ENCODE measurements around the gene MTHFSD.

Gene MTHFSD

DNA sequence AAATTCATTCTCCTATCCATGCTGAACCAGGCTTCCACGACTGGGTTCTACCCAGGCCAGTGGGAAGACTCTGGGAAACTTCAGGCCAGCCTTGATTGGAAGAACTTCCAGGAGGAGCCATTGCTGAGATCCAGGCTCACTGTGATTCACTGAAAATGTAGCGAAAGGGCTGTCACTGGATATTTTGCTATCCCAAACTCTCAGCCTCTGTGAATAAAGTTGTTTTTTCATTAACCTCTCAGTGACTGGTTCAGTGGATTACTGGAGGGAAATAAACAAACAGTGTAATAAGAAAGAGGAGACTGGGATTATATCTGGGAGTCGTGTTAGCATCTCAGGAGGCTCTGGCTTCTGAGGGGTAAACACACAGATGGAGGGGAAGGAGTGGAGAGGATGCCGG lies 26.4 kb upstream of the MTHFSD start:
- no peak for DNase-seq

DNA sequence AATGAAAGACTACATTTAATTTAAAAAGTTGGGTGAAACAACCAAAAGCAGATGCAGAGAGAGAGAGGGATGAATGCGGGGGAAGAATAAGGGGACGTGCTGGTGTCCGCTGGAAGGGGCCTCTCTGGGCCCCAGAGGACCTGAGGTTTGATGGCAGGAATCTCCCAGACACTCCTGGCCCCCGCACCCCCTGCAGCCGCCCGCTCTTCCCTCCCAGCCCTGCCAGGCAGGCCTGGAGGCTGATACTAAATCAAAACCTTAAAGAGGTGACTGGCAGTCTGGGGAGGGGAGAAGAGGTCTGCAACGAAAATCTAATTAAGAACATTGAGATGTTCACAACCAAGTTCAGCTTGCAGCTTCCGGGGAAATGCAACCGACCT lies 25.7 kb upstream of the MTHFSD start:
- no peak for DNase-seq

DNA sequence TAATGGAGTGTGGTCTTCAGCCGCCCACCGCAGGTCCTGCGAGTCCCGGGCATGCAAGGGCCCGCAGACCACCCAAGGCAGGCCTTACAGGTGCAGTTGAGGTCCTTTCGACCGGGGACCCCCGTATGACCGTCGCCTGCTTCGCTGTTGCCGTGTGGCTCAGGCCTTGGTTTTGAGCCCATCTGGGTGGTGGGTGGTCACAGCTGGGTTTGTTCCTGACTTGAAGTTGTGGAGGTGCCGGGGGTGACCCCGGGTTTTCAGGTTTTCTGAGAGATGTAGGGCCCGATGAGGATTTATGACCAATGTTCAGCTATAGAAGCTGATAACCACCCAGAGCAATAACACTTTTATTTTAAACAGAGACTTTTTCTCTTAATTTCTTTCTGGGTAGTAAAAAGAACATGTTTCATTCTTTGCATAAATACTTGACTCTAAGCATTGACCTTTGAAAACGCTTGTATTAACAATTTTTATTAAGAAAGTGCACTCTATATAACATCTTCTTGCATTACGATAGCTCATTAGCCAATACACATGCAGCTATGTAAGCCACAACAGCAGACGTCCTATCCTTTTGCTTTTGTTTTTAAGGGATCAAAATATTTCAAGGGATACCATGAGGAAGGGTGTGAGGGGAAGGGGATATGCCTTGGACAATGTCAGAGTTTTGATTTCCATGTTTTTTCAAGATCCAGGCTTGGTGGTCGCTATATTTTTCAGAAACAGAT lies 25.2 kb upstream of the MTHFSD start:
- no peak for DNase-seq

DNA sequence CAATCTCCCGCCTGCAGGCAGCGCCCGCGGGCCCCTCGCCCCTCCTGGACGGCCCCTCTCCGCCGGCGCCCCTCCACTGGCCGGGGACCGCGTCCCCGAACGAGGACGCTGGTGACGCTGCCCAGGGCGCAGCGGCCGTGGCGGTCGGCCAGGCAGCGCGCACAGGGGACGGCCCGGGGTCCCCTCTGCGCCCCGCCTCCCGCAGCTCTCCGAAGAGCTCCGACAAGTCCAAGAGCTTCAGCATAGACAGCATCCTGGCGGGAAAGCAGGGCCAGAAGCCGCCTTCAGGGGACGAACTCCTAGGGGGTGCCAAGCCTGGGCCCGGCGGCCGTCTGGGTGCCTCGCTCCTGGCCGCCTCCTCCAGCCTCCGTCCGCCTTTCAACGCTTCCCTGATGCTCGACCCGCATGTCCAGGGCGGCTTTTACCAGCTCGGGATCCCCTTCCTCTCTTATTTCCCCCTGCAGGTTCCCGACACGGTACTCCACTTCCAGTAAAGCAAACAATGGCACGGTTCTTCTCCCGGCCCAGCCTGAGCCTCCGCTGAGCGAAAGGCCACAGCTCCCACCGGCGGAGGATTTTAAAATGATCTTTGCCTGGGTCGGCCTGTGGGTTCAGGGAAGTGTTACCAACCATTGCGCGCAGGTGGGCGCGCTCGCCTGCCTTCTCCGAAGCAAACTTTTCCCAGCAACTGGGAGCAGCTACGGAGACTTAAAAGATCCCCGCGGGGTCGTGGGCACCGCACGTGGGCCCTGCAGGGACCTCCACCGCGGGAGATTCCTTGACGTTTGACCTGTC lies 24.4 kb upstream of the MTHFSD start:
- DNase-seq: no peak

- DNase-seq: no peak
These were observed 23.7 kb upstream of the MTHFSD start for GRCh38 chr16:86578611-86579267.

GRCh38 chr16:86578061-86578599 lies 23.1 kb upstream of the MTHFSD start, which contains the start of gene FOXL1:
Gene FOXL1 (plus strand): TSS chr16:86578549. CDS start chr16:86578724, 175 bp downstream.
- no peak for DNase-seq

GRCh38 chr16:86577314-86577971 lies 22.4 kb upstream of the MTHFSD start:
- no peak for DNase-seq

- no peak for DNase-seq
These were observed 21.7 kb upstream of the MTHFSD start for GRCh38 chr16:86576591-86577313.

DNA sequence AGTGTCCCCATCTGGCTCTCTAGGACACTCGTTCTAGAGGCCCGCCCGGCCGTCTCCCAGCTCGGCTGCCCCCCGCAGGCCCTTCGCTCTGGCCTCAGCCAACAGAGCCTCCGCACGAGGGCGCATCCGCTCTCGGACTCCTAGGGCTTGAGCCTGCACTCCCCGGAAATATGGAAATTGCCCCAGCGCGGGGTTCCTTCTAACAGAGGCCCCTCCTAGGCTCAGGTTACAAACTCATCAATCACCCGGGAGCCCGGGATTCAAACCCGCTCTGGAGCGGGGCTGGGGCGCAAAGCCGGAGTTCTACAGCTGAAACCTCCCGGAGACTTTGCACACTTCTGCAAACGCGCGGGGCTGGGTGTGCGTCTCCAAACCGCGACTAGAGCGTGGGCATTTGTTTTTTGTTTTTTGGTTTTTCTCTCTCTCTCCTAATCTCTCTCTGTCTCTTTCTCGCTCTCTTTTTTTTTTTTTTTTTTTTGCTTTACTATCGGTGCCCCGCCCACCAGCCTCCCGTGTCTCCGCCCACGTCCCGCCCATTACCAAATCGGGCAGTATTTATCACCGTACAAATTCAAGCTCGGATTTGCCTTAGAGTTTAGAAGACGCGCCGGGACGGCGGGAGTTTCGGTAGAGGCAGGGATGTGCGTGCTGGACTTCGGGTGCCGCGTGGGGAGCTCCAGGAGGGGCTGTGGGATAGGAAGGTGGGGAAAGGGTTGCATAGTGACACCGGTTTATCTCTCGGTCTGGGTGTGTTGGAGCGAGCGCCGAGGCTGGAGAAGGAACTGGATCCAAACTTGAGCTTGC lies 20.9 kb upstream of the MTHFSD start:
- peak; percentile 2 for DNase-seq

DNA sequence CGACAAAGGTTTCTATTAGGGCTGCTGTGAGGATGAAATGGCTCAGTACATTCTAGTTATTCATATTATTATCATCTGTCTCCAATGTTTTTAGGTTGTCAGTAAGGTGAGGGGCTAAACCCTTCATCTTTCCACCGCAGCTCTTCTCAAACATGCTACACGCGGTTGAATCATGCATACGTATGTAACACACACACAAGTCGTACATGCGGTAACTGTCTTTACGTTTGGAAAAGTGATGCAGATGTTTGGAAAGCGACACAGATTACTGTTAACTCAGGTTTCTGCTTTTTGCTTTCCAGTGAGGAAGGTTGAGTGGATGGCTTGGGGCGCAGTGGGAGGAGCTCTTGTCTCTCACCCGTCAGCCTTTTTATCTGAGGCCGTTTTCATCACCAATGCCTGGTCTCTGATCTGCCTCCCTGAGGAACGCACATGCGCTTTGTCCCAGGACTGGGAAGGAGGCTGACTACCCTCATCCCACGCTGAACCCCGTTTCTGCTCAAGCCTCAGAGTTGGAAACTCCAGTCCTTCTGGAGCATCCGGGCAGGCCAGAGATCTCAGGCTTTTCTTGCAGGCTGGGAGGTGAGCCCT lies 20.2 kb upstream of the MTHFSD start:
- DNase-seq: no peak

- DNase-seq: no peak
These were observed 19.6 kb upstream of the MTHFSD start for GRCh38 chr16:86574646-86575045.

DNA sequence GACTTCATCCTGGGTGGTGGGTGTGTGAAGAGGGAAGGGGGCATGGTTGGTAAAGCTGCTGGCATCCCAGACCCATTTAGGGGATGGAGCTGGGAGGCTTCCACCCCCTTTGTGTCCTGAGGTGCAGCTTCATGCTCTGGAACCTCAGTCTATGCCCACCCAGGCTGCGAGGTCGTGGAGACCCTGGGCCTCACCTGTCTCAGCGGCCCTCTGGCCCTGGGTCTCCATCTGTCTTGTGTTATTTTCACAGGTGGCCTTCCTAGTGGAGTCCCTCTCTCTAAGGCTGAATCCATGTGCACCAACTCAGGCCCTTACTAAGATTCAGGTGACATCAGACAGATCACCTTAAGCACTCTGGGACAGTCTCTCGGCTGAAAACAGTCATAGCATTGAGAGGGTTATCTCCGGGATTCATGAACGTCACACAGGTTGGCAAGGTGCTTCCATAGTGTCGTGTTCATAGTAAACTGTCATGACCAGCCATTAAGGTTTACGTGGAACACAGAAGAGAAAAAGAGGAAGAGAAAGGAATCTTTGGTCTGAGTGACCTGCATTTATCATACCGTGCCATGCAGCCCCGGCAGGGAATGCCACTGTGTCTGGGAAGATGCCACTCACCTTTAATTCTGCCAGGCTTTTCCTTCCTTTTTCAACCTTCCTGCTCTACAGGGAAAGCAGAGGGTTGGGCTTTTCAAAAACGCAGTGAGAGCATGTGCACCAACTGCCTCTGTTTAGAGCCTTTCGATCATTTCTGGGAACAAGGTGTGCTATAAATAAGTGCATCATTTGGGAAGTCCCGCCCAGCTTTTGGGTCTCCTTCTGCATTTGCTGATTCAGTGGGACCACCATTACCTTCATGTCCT lies 18.8 kb upstream of the MTHFSD start:
- no peak for DNase-seq

DNA sequence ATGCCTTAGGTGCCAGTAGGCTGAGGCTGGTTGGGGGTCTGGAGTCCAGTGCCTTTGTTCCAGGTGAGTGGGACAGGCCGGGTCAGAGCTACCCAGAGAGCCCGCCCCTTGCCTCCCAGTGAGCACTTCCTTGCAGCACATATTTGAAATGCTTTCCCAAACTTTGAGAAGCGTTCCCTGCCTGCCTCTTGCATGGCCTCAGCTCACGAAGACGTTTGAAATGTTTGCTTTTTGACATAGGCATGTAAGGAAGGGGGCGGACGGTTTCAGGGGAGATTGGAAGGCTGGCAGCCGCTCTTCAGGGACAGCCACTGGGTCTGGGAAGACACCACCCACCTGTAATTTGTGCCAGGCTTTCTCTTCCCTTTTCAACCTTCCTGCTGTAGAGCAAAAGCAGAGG lies 18.2 kb upstream of the MTHFSD start:
- DNase-seq: no peak

GRCh38 chr16:86572606-86573005 lies 17.6 kb upstream of the MTHFSD start:
- DNase-seq: no peak

- no peak for DNase-seq
These were observed 17.0 kb upstream of the MTHFSD start for GRCh38 chr16:86572041-86572521.

GRCh38 chr16:86571530-86571915 lies 16.5 kb upstream of the MTHFSD start:
- no peak for DNase-seq

DNA sequence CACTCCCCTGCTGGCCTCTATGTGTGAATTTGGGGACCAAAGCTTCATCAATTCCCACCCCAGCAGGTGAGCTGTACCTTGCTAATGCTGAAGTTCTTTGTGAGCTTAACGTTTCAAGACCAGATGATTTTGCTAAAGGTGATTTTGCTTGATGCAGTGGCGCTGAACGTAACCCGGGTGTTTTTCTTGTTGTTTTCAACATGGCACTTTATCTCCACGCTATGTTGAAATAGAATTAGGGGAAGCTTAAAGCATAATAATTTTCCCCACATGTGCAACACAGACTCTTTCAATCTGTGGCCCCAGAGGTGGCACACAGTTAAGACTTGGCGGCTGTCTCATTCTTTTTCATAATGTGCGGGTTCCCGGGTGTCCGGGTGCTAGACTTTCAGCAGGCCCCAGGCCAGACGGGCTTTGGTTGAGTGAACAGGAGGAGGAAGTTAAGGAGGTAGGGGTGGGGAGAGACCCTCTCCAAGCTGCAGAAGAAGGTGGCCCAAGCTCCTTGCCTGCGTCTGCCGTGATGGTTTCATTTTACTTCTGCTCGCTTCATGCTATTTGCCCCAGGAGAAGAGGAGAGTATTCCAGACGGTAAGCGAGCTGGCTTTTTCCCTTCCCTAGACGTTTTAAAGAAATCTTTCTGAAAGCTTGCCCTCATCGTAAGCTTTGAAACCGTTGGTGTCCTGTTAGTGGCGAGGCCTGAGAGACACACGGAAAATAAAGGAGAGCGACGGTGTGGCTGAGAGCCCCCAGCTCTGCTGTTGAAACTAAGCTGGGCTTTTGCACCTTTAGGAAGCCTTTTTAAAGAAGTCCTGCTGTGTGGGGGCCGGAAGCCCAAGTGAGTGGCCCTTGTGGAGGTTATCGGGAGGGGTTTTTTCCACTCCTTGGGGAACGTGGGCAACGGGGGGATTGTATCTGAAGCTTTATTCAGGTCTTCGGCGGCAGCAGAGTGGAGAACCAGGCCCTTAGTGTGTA lies 15.8 kb upstream of the MTHFSD start:
- no peak for DNase-seq

- DNase-seq: no peak
These were observed 14.8 kb upstream of the MTHFSD start for GRCh38 chr16:86569701-86570447.

Data from NCI-H526 treated with DMSO at 0.1 percent for 48 hours (cell line).